HG02610 (cell line): Measurements from ENCODE around the gene NDFIP2.

ENCODE experiments used
- ATAC-seq: cut with Tn5 transposase; IDR thresholded peaks from one replicate; pipeline ENCODE4 v1.9.1; 2021; ENCODE audit warnings: mild to moderate bottlenecking, moderate library complexity; ENCODE audit not compliant: unreplicated experiment

NDFIP2 gene

GRCh38 chr13:79492918-79493594 lies 12.1 kb downstream of the NDFIP2 start:
- ATAC-seq: no peak

- peak; percentile 70 for ATAC-seq
Observed at GRCh38 chr13:79496188-79496587, 15.2 kb downstream of the NDFIP2 start.

GRCh38 chr13:79497064-79497463 lies 16.1 kb downstream of the NDFIP2 start:
- no peak for ATAC-seq

- ATAC-seq: no peak
Observed at GRCh38 chr13:79497852-79498251, 16.9 kb downstream of the NDFIP2 start.

GRCh38 chr13:79500829-79501228 lies 19.9 kb downstream of the NDFIP2 start:
- ATAC-seq: no peak

GRCh38 chr13:79501538-79502232 lies 20.7 kb downstream of the NDFIP2 start:
- no peak for ATAC-seq

GRCh38 chr13:79502859-79503468 lies 22.0 kb downstream of the NDFIP2 start:
- no peak for ATAC-seq

GRCh38 chr13:79503473-79504017 lies 22.6 kb downstream of the NDFIP2 start:
- ATAC-seq: no peak

GRCh38 chr13:79508224-79508961 lies 27.4 kb downstream of the NDFIP2 start:
- no peak for ATAC-seq

- ATAC-seq: no peak
Observed at GRCh38 chr13:79511611-79512010, 30.7 kb downstream of the NDFIP2 start.

- ATAC-seq: no peak
Observed at GRCh38 chr13:79512950-79513349, 32.0 kb downstream of the NDFIP2 start.

- ATAC-seq: no peak
Observed at GRCh38 chr13:79516595-79516994, 35.6 kb downstream of the NDFIP2 start.

GRCh38 chr13:79519255-79519654 lies 38.3 kb downstream of the NDFIP2 start:
- ATAC-seq: no peak

GRCh38 chr13:79522583-79522982 lies 41.6 kb downstream of the NDFIP2 start:
- ATAC-seq: peak; percentile 89

GRCh38 chr13:79525064-79525857 lies 44.3 kb downstream of the NDFIP2 start:
- peak; percentile 30 for ATAC-seq

GRCh38 chr13:79527698-79528097 lies 46.7 kb downstream of the NDFIP2 start:
- no peak for ATAC-seq

- ATAC-seq: no peak
Observed at GRCh38 chr13:79528356-79528755, 47.4 kb downstream of the NDFIP2 start.

- ATAC-seq: no peak
Observed at GRCh38 chr13:79528759-79529191, 47.8 kb downstream of the NDFIP2 start.

- ATAC-seq: no peak
Observed at GRCh38 chr13:79529817-79530216, 48.9 kb downstream of the NDFIP2 start.

- ATAC-seq: no peak
Observed at GRCh38 chr13:79530270-79530669, 49.3 kb downstream of the NDFIP2 start.
